Measurements from ENCODE around the gene CXorf66.
"Not testable (repeated sequence)": the region's sequence is repeated elsewhere in the genome, so short reads cannot be mapped to it uniquely, and the experiment has no call there.

CXorf66 gene

GRCh38 chrX:139924696-139925095 is 40.6 kb downstream of the CXorf66 start:
- DNase-seq: no peak

- DNase-seq: no peak
Measured at GRCh38 chrX:139924069-139924695, 41.1 kb downstream of the CXorf66 start.

GRCh38 chrX:139921142-139921541 is 44.2 kb downstream of the CXorf66 start:
- DNase-seq: not testable (repeated sequence)

GRCh38 chrX:139920316-139920715 is 45.0 kb downstream of the CXorf66 start:
- DNase-seq: no peak

- no peak for DNase-seq
Measured at GRCh38 chrX:139914421-139914820, 50.9 kb downstream of the CXorf66 start.

GRCh38 chrX:139909712-139910111 is 55.6 kb downstream of the CXorf66 start:
- DNase-seq: no peak

GRCh38 chrX:139907078-139907477 is 58.2 kb downstream of the CXorf66 start:
- no peak for DNase-seq

- no peak for DNase-seq
Measured at GRCh38 chrX:139905743-139906142, 59.6 kb downstream of the CXorf66 start.
